Progenitor cell of endocrine pancreas (in vitro differentiated cells): ENCODE measurements around the gene FGD5. TPM values are rescaled to one million over a fixed set of nuclear protein-coding genes. Genes with fewer than 3 reads are reported as not detected.

Experiments
- DNase-seq: peaks from one replicate; pipeline ENCODE4 v3.0.0; 2021; ENCODE audit warnings: low spot score; ENCODE audit not compliant: unreplicated experiment
- H3K27ac Mint-ChIP-seq: 2 replicates; pipeline ENCODE4 v1.8.0; 2021; ENCODE audit warnings: mild to moderate bottlenecking, moderate library complexity, mixed read lengths
- H3K27me3 Mint-ChIP-seq: 2 replicates; pipeline ENCODE4 v1.8.0; 2021; ENCODE audit warnings: mixed read lengths
- H3K36me3 Mint-ChIP-seq: 2 replicates; pipeline ENCODE4 v1.8.0; 2022; ENCODE audit warnings: mixed read lengths; ENCODE audit not compliant: insufficient read depth
- H3K4me1 Mint-ChIP-seq: 2 replicates; pipeline ENCODE4 v1.8.0; 2021; ENCODE audit warnings: low read depth, mixed read lengths
- H3K4me3 Mint-ChIP-seq: 2 replicates; pipeline ENCODE4 v1.8.0; 2021; ENCODE audit warnings: low read depth, mild to moderate bottlenecking, moderate library complexity, mixed read lengths
- H3K9me3 Mint-ChIP-seq: 2 replicates; pipeline ENCODE4 v1.8.0; 2021; ENCODE audit warnings: low read depth, mixed read lengths
- CTCF ChIP-seq: fragments of 200-600 bp; sonication (generic); IDR thresholded peaks from one replicate; pipeline ENCODE4 v1.5.0; 2021; ENCODE audit warnings: antibody characterized with exemption, mild to moderate bottlenecking; ENCODE audit not compliant: unreplicated experiment
- total RNA-seq: library from RNA; stranded (reverse); gene quantifications from 2 replicates; pipeline ENCODE4 v1.2.1, GENCODE V29; 2021

FGD5 gene
- total RNA-seq, 1 donor from 2014 or later = 0.17 TPM

GRCh38 chr3:14921034-14921616 lies 102.4 kb downstream of the FGD5 start:
- H3K4me3 Mint-ChIP-seq = no peak overlapping the region
- no peaks in the 10 kb centered on the region for H3K4me1 Mint-ChIP-seq
- H3K27me3 Mint-ChIP-seq = peaks cover 12% of the 10 kb centered on the region
- peak; percentile 75 for DNase-seq
- TF ChIP-seq CTCF = peak; percentile 93
- H3K27ac Mint-ChIP-seq = no peak overlapping the region
- no peaks in the 10 kb centered on the region for H3K36me3 Mint-ChIP-seq
- no peaks in the 10 kb centered on the region for H3K9me3 Mint-ChIP-seq

GRCh38 chr3:14921811-14922705 lies 103.3 kb downstream of the FGD5 start:
- no peaks in the 10 kb centered on the region for H3K36me3 Mint-ChIP-seq
- H3K9me3 Mint-ChIP-seq = no peaks in the 10 kb centered on the region
- H3K4me3 Mint-ChIP-seq = no peak overlapping the region
- H3K27me3 Mint-ChIP-seq = peaks cover 11% of the 10 kb centered on the region
- no peak overlapping the region for H3K27ac Mint-ChIP-seq
- TF ChIP-seq CTCF = no peak
- no peak for DNase-seq
- H3K4me1 Mint-ChIP-seq = no peaks in the 10 kb centered on the region

- H3K27ac Mint-ChIP-seq = no peak overlapping the region
- no peak for DNase-seq
- H3K36me3 Mint-ChIP-seq = no peaks in the 10 kb centered on the region
- H3K4me3 Mint-ChIP-seq = no peak overlapping the region
- H3K4me1 Mint-ChIP-seq = no peaks in the 10 kb centered on the region
- no peaks in the 10 kb centered on the region for H3K9me3 Mint-ChIP-seq
- H3K27me3 Mint-ChIP-seq = peaks cover 6% of the 10 kb centered on the region
- TF ChIP-seq CTCF = no peak
Observed at GRCh38 chr3:14922863-14923262, 104.1 kb downstream of the FGD5 start.

- Mint-ChIP-seq H3K27me3 (peaks cover 2% of the 10 kb centered on the region), H3K36me3 (no peaks in the 10 kb centered on the region), H3K4me1 (no peaks in the 10 kb centered on the region), H3K27ac (no peak overlapping the region), H3K4me3 (no peak overlapping the region), H3K9me3 (no peaks in the 10 kb centered on the region)
- no peak for DNase-seq
- no peak for TF ChIP-seq CTCF
Observed at GRCh38 chr3:14923476-14923875, 104.7 kb downstream of the FGD5 start.

- Mint-ChIP-seq H3K9me3 (no peaks in the 10 kb centered on the region), H3K27me3 (peaks cover 2% of the 10 kb centered on the region), H3K4me3 (no peak overlapping the region), H3K4me1 (no peaks in the 10 kb centered on the region), H3K27ac (no peak overlapping the region), H3K36me3 (no peaks in the 10 kb centered on the region)
- peak; percentile 93 for TF ChIP-seq CTCF
- DNase-seq = no peak
Observed at GRCh38 chr3:14925729-14926591, 107.2 kb downstream of the FGD5 start.
